Heart right ventricle (tissue), 16 donors: ENCODE measurements around the gene KLHL40. TPM values are rescaled to one million over a fixed set of nuclear protein-coding genes. Genes with fewer than 3 reads are reported as not detected.

Experiments used
- ATAC-seq, 8 donors: fragments of 200-7000 bp; cut with Tn5 transposase; one replicate each; pipeline ENCODE4 v1.9.1; 2020; ENCODE audit warnings: mild to moderate bottlenecking in 8 of 8, moderate library complexity in 8 of 8, moderate number of reproducible peaks in 1 of 8
- DNase-seq, 2 donors: peaks; one replicate each; pipeline ENCODE4 v3.0.0-alpha.2; 2020
- H3K27ac ChIP-seq, 10 donors: fragments of 200-600 bp; sonication (generic) in 2 of 10; one replicate each; pipeline versions ENCODE4 v1.5.0 to v1.8.0; 2020 to 2022; ENCODE audit warnings: mild to moderate bottlenecking in 3 of 10
- H3K27me3 ChIP-seq, 7 donors: fragments of 200-600 bp; one replicate each; pipeline ENCODE4 v1.8.0; 2021 to 2022; ENCODE audit warnings: mild to moderate bottlenecking in 2 of 7
- H3K36me3 ChIP-seq, 9 donors: fragments of 200-600 bp; sonication (generic) in 1 of 9; one replicate each; pipeline versions ENCODE4 v1.5.0 to v1.8.0; 2020 to 2022; ENCODE audit warnings: mild to moderate bottlenecking in 2 of 9
- H3K4me1 ChIP-seq, 9 donors: fragments of 200-600 bp; sonication (generic) in 1 of 9; one replicate each; pipeline versions ENCODE4 v1.5.0 to v1.8.0; 2020 to 2022; ENCODE audit warnings: mild to moderate bottlenecking in 4 of 9
- H3K4me3 ChIP-seq, 10 donors: fragments of 200-600 bp; sonication (generic) in 2 of 10; one replicate each; pipeline versions ENCODE4 v1.5.0 to v1.8.0; 2020 to 2022; ENCODE audit warnings: mild to moderate bottlenecking in 7 of 10, moderate library complexity in 2 of 10
- H3K9me3 ChIP-seq, 11 donors: fragments of 200-600 bp in 10 of 11; sonication (generic) in 2 of 11; one replicate each; pipeline versions ENCODE4 v1.5.0 to v1.8.0; 2013 to 2022; ENCODE audit warnings: mild to moderate bottlenecking in 2 of 11, control low read depth in 1 of 11, moderate library complexity in 1 of 11
- CTCF ChIP-seq, 9 donors: fragments of 200-600 bp; sonication (generic) in 2 of 9; IDR thresholded peaks; one replicate each; pipeline versions ENCODE4 v1.5.0 to v1.8.0; 2021 to 2022; ENCODE audit warnings: antibody characterized with exemption in 9 of 9, mild to moderate bottlenecking in 5 of 9, moderate library complexity in 1 of 9
- WGBS, 2 donors: extraction: QIAGEN DNeasy Blood & Tissue Kit; methylation state at CpG; one replicate each; pipeline ENCODE4 v1.1.7; 2013; ENCODE audit warnings: inconsistent platforms in 1 of 2; 5-methylcytosine and 5-hydroxymethylcytosine counted together
- intact Hi-C, 10 donors: fragments of 100-400 bp; cut with DNase I; formaldehyde crosslinking; loops; one replicate each; pipeline versions ENCODE4 v1.11.1 to v1.14.2; 2022
- polyA plus RNA-seq, 2 donors: library from polyadenylated mRNA; stranded (reverse); fragments of 200-250 nt; gene quantifications; one replicate each; pipeline ENCODE4 v1.2.3, GENCODE V29; 2013
- total RNA-seq, 10 donors: library from RNA; stranded (reverse); fragmentation: NEBNext Ultra II Directional in 3 of 10; extraction: Animal tissue kit (Norgen Biotek cat#: 25700) in 3 of 10; gene quantifications; one replicate each; pipeline versions ENCODE4 v1.2.1 to v1.2.4, GENCODE V29; 2021 to 2023
- donor health status: Arrhythmogenic right ventricular cardiomyopathy.
- donor health status: ischemic (EF 13 %, LVEDD 7.1; RV severe dilation, severe dysfunction).
- donor health status: healthy with polysubstance abuse.
- donor health status: DM: no; HTN: yes; CAD: no.
- donor health status: DM: no; HTN: no; CAD: no.
- donor health status: ischemic (EF 25% LVEDD 6.9; RV normal size, moderate dysfunction).
- donor health status: ischemic (EF 25% LVEDD 5.7; RV mildly dilated, moderate dysfunction).
- donor health status: healthy.
- donor health status: DM: yes; HTN: yes; CAD: no.
- donor health status: Ischemic cardiomyopathy.
- donor health status: ischemic (EF 35%, LVEDD 5.7; RV mildly dilated, moderate dysfunction).
- donor health status: nonischemic (EF 11% LVEDD 7.7; RV severe dilation, severe dysfunction).
- donor health status: DM: yes; HTN: yes; CAD: no.
- donor health status: PGD.
- donor health status: ischemic (EF 29% LVEDD 5.4; RV normal size, mild dysfunction).
- donor health status: nonischemic (EF 23%, LVEDD 6.1; RV moderate dilation, normal function).

KLHL40 gene
- total and polyA plus RNA-seq, 12 donors: 0.26 to 8.3 (median 0.85) TPM

- no peak for TF ChIP-seq CTCF (IDR thresholded peaks at IDR 0.05)
- intact Hi-C loops: no loop called here
- no peaks in the 10 kb centered on the region for H3K36me3 ChIP-seq
Measured at GRCh38 chr3:42673082-42673481, 12.3 kb upstream of the KLHL40 start.

GRCh38 chr3:42674146-42674545 is 11.2 kb upstream of the KLHL40 start:
- intact Hi-C loops: no loop called here
- 55 to 62% methylated on average over 3 of the region's 3 CpGs for WGBS, 2 donors
- H3K9me3 ChIP-seq: peaks cover 0 to 27% (median 0%) of the 10 kb centered on the region in 11 donors
- no peaks in the 10 kb centered on the region for H3K36me3 ChIP-seq
- ATAC-seq (no peak), DNase-seq (no peak)
- no peak overlapping the region for H3K27ac ChIP-seq
- no peaks in the 10 kb centered on the region for H3K4me1 ChIP-seq
- TF ChIP-seq CTCF (IDR thresholded peaks at IDR 0.05): no peak
- no peaks in the 10 kb centered on the region for H3K27me3 ChIP-seq
- no peak overlapping the region for H3K4me3 ChIP-seq

More at GRCh38 chr3:42673082-42673481, 12.3 kb upstream of the KLHL40 start:
- no peak for DNase-seq
- ATAC-seq: no peak
- Histone ChIP-seq H3K27ac (peak overlapping the region in 1 of 10 donors; percentile 29), H3K27me3 (no peaks in the 10 kb centered on the region), H3K4me1 (peaks cover 0 to 5% (median 4%) of the 10 kb centered on the region in 9 donors), H3K9me3 (peaks cover 0 to 22% (median 0%) of the 10 kb centered on the region in 11 donors), H3K4me3 (no peak overlapping the region)

- no peak overlapping the region for H3K4me3 ChIP-seq
- H3K36me3 ChIP-seq: no peaks in the 10 kb centered on the region
- no peak overlapping the region for H3K27ac ChIP-seq
- intact Hi-C loops: no loop called here
- no peaks in the 10 kb centered on the region for H3K4me1 ChIP-seq
- H3K9me3 ChIP-seq: peaks cover 0 to 27% (median 0%) of the 10 kb centered on the region in 11 donors
- WGBS, 2 donors: 81 to 84% methylated on average over 2 of the region's 2 CpGs
- DNase-seq (no peak), ATAC-seq (no peak)
- no peak for TF ChIP-seq CTCF (IDR thresholded peaks at IDR 0.05)
- H3K27me3 ChIP-seq: no peaks in the 10 kb centered on the region
Measured at GRCh38 chr3:42675909-42676308, 9.4 kb upstream of the KLHL40 start.

- DNase-seq: no peak
- intact Hi-C loops: no loop called here
Measured at GRCh38 chr3:42678447-42678846, 6.9 kb upstream of the KLHL40 start.

More at GRCh38 chr3:42678447-42678846, 6.9 kb upstream of the KLHL40 start:
- Histone ChIP-seq H3K4me1 (peaks cover 0 to 10% (median 2%) of the 10 kb centered on the region in 9 donors), H3K9me3 (peaks cover 0 to 27% (median 0%) of the 10 kb centered on the region in 11 donors), H3K27me3 (no peaks in the 10 kb centered on the region), H3K36me3 (no peaks in the 10 kb centered on the region), H3K27ac (no peak overlapping the region), H3K4me3 (no peak overlapping the region)
- 60 to 70% methylated on average over 2 of the region's 2 CpGs for WGBS, 2 donors
- ATAC-seq: no peak
- TF ChIP-seq CTCF (IDR thresholded peaks at IDR 0.05): no peak
